Measurements from ENCODE around the gene CD40LG. TPM values are rescaled to one million over a fixed set of nuclear protein-coding genes. Genes with fewer than 3 reads are reported as not detected.

CD40LG gene
- polyA plus RNA-seq, 1 experiment, result not detected

DNA sequence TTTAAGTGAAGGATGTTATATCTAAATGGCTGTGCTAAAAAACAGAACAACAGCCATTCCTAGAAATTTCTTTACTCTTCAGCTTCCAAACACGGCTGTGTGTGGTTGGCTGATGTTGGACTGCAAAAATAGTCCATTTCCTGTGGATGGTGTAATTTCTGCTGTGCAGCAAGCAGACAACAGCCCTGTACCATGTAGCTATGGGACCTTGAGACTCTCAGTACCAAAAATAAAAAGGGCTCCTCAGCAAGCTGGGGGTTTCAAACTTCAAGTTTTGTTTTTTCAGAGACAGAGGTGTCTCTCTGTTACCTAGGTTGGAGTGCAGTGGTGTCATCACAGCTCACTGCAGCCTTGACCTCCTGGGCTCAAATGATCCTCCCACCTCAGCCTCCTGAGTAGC, 18.1 kb downstream of the CD40LG start:
- no peak overlapping the region for H3K27ac ChIP-seq (ENCODE audit: low read depth, low read length)
- no peaks in the 10 kb centered on the region for H3K27me3 ChIP-seq (ENCODE audit: control insufficient read depth, insufficient read depth, low read length)
- no peak for TF ChIP-seq CTCF (IDR thresholded peaks at IDR 0.05; ENCODE audit: low read depth, low read length)
- no peak overlapping the region for H3K4me3 ChIP-seq (ENCODE audit: low read depth, low read length)
- ChIA-PET CTCF (no interaction called here), POLR2A (no interaction called here)
- no peak for DNase-seq (ENCODE audit: low read depth, low spot score)
- no peaks in the 10 kb centered on the region for H3K9me3 ChIP-seq (ENCODE audit: control insufficient read depth, insufficient read depth, low read length)

DNA sequence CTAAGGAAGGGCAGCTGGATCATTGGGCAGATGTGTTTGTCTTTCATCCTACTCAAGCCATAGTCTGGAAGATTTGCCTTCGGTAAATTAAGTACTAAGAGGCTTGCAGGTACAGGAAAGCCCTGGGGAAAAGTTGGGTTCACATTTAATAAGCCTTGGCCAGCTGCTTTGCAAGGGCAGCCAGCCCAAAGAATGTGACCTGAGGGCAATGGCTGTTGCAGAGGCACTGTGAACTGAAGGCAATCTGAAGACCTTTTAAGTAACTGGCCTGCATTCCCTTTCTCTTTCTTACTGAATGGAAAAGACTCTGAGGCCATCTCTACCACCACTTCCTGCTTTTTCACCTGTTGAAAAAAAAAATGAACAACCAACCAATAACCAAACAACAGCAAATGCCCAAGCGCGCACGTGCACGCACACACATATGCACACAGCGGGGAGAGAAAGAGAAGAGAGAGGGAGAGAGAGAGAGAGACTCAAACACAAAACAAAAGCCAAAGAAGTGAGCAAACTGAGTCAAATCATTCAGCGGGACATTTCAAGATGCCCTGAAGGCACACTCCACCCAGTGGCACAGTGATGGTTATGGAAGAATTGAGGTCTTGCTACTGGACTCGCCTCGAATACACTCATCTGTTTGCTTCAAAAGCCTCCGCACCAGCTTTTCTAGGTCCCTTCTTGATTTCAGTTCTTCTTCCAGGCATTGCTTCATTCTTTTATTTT, 19.6 kb downstream of the CD40LG start:
- no peak for TF ChIP-seq CTCF (IDR thresholded peaks at IDR 0.05; ENCODE audit: low read depth, low read length)
- POLR2A ChIA-PET, result no interaction called here
- Histone ChIP-seq H3K4me3 (ENCODE audit: low read depth, low read length) (no peak overlapping the region), H3K27ac (ENCODE audit: low read depth, low read length) (no peak overlapping the region), H3K27me3 (ENCODE audit: control insufficient read depth, insufficient read depth, low read length) (no peaks in the 10 kb centered on the region), H3K9me3 (ENCODE audit: control insufficient read depth, insufficient read depth, low read length) (no peaks in the 10 kb centered on the region)
- CTCF ChIA-PET, result no interaction called here
- DNase-seq (ENCODE audit: low read depth, low spot score), result no peak

DNA sequence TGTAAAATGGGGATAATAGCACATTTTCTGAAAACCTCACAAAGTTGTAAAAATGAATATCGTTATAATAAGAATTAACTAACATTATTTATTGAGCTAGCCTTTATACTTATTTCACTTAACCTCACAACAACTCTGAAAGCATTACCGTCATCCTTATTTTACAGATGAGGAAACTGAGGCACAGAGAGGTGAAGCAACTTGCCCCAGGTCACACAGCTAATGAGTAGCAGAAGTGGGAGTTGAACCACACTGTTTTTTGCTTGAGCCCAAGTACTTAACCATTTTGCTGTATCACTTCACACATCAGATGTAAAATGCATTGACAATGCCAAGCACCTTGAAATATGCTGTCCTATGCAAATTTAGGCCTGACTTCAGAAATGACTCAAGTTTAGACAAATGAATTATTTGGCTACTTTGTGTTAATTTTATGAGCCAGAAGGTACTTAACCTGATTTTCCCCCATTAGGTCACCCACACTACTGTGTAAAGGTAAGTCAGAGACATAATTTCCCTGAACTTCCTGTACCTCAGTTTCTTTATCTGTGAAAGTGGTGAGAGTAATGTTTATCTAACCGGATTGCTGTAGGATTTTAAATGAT, 23.1 kb downstream of the CD40LG start:
- Histone ChIP-seq H3K9me3 (ENCODE audit: control insufficient read depth, insufficient read depth, low read length) (no peaks in the 10 kb centered on the region), H3K27me3 (ENCODE audit: control insufficient read depth, insufficient read depth, low read length) (no peaks in the 10 kb centered on the region), H3K27ac (ENCODE audit: low read depth, low read length) (no peak overlapping the region), H3K4me3 (ENCODE audit: low read depth, low read length) (no peak overlapping the region)
- TF ChIP-seq CTCF (IDR thresholded peaks at IDR 0.05; ENCODE audit: low read depth, low read length), result no peak
- CTCF ChIA-PET, result no interaction called here
- POLR2A ChIA-PET, result no interaction called here
- DNase-seq (ENCODE audit: low read depth, low spot score), result no peak

DNA sequence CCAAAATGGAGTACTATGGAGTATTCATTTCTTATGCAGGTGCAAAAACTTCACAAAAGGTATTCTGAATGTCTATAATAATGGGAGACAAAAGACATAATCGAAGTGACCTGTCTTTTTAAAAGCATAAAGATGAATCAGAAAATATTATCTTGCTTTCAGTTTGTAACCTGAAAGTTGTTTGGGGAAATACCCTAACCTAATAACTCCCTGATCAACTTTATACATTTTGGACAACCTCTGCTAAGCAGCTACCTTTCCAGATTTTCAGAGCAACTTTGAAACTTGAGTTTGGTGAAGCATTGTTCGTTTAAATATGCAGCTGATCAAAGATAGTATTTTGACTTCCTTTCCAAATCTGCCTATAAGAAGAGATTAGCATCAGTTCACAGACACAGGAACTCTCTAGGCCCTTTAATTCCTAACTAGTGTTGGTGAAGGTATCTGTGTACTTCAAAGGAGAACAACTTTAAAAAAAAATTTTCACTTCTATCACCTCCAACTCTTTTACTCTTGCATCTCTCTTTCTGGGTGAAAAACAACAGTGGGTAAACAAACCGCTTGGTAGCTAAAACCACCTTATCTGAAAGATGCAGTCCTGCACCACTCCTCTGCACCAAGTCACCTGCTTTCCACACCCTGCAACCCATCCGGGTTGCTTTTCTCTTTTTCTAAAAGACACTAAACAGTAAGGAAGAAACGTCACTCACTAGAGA, 26.5 kb downstream of the CD40LG start:
- H3K27ac ChIP-seq (ENCODE audit: low read depth, low read length), result no peak overlapping the region

More for the DNA sequence above, 26.5 kb downstream of the CD40LG start:
- ChIA-PET POLR2A (no interaction called here), CTCF (no interaction called here)
- H3K9me3 ChIP-seq (ENCODE audit: control insufficient read depth, insufficient read depth, low read length), result no peaks in the 10 kb centered on the region
- no peaks in the 10 kb centered on the region for H3K27me3 ChIP-seq (ENCODE audit: control insufficient read depth, insufficient read depth, low read length)
- DNase-seq (ENCODE audit: low read depth, low spot score), result no peak
- no peak for TF ChIP-seq CTCF (IDR thresholded peaks at IDR 0.05; ENCODE audit: low read depth, low read length)
- no peak overlapping the region for H3K4me3 ChIP-seq (ENCODE audit: low read depth, low read length)

Data from AG04450 (cell line).